Skeletal muscle tissue (tissue), 5 donors: ENCODE measurements around the gene CLEC18B. TPM values are rescaled to one million over a fixed set of nuclear protein-coding genes. Genes with fewer than 3 reads are reported as not detected.
"Not testable (repeated sequence)": the region's sequence is repeated elsewhere in the genome, so short reads cannot be mapped to it uniquely, and the experiment has no call there.

Experiments used
- H3K27ac ChIP-seq: one replicate; pipeline ENCODE4 v1.7.0; 2013; ENCODE audit warnings: mild to moderate bottlenecking, low read depth, low read length, inconsistent platforms
- H3K27me3 ChIP-seq, 3 donors: one replicate each; pipeline ENCODE4 v1.7.0; 2013; ENCODE audit warnings: low read length in 3 of 3; ENCODE audit not compliant: control insufficient read depth in 3 of 3, insufficient read depth in 3 of 3
- H3K36me3 ChIP-seq, 3 donors: one replicate each; pipeline ENCODE4 v1.7.0; 2013; ENCODE audit warnings: low read length in 3 of 3; ENCODE audit not compliant: control insufficient read depth in 3 of 3, insufficient read depth in 3 of 3
- H3K4me1 ChIP-seq, 3 donors: one replicate each; pipeline ENCODE4 v1.7.0; 2013; ENCODE audit warnings: low read length in 3 of 3, mild to moderate bottlenecking in 3 of 3; ENCODE audit not compliant: control insufficient read depth in 3 of 3, insufficient read depth in 3 of 3
- H3K4me3 ChIP-seq, 3 donors: one replicate each; pipeline ENCODE4 v1.7.0; 2013; ENCODE audit warnings: low read length in 3 of 3
- H3K9ac ChIP-seq, 3 donors: one replicate each; pipeline ENCODE4 v1.7.0; 2013; ENCODE audit warnings: low read length in 3 of 3, mild to moderate bottlenecking in 3 of 3, moderate library complexity in 2 of 3, low read depth in 1 of 3
- H3K9me3 ChIP-seq, 3 donors: one replicate each; pipeline ENCODE4 v1.7.0; 2013; ENCODE audit warnings: low read length in 3 of 3; ENCODE audit not compliant: control insufficient read depth in 3 of 3
- small RNA-seq: library from RNA; depleted of rRNA; stranded (forward); fragments of <200 nt; gene quantifications from one replicate; pipeline ENCODE3, GENCODE V24; 2014
- total RNA-seq: library from RNA; depleted of rRNA; stranded (reverse); fragments of >200 nt; gene quantifications from one replicate; pipeline ENCODE4 v1.2.3, GENCODE V29; 2014
- donor health status: Osteomylitis.

CLEC18B gene
- total RNA-seq, 1 donor from 2014 or later: 2.1 TPM

DNA sequence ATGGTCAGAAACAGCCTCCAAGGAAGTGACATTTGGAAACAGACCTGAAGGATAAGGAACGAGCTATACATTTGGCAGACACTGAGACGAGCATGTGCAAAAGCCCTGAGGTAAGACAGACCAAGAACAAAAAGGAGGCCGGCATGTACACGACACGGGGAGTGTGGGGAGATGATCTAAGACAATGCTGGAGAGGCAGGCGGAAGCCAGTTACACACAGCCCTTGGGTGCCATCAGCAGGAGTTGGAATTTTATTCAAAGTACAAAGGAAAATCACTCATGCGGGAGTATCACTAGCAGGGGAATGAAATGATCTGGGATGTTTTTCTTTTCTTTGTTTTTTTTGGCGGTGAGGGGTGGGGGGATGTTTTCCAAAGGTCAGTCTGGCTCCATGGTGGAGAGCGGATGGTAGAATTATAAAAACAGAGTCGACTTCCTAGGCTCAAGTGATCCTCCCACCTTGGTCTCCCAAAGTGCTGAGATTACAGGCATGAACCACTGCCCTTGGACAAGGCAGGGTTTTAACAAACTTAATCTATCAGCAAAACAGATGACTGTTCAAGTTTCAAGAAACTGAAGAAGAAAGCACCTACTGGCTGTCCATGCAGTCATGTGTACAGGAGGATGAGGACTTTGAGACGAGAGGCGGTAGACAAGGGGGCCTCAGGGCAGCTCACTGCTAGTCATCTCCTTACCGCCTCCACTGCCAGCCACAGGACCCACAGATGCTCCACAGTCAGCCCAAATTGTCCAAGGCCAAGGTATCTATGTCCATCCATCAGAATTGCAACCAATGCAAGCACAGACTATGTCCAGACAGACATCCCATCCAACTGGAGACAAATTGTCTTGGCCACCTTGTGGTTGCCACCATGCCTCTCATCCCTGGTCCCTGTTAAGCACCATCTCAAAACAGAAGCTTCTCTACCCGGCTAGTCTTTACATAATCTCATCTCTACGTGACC, 59.4 kb downstream of the CLEC18B start:
- H3K36me3 ChIP-seq: peaks cover 5 to 14% (median 10%) of the 10 kb centered on the region in 3 donors
- not testable (repeated sequence) for H3K9ac ChIP-seq, H3K27me3 ChIP-seq, H3K4me1 ChIP-seq, H3K4me3 ChIP-seq, H3K27ac ChIP-seq, H3K9me3 ChIP-seq

Small RNAs within 50 kb of the gene (small RNA-seq; reads per million reads assigned to genes)
- gene AC009053.4 (not detected), gene RF00019 (not detected), gene RNU6-237P (not detected)

Other genes starting within 250 kb of the CLEC18B start
- 40.7 TPM for gene PSMD7, start 124.7 kb downstream of the CLEC18B start, total RNA-seq
- 1.0 TPM for gene NPIPB15, start 45.2 kb downstream of the CLEC18B start, total RNA-seq
- 97.1 TPM for gene GLG1, start 185.6 kb upstream of the CLEC18B start, total RNA-seq
- gene RFWD3, start 245.4 kb upstream of the CLEC18B start, total RNA-seq: 17.7 TPM